ENCODE measurements around the gene MRPL39.

Gene MRPL39

GRCh38 chr21:25551569-25551968 lies 55.7 kb downstream of the MRPL39 start:
- Histone ChIP-seq H3K27me3 (ENCODE audit: insufficient read depth, poor library complexity, severe bottlenecking) (no peaks in the 10 kb centered on the region), H3K4me1 (ENCODE audit: insufficient read depth, poor library complexity, severe bottlenecking) (no peaks in the 10 kb centered on the region), H3K27ac (ENCODE audit: poor library complexity, severe bottlenecking) (no peak overlapping the region), H3K4me3 (ENCODE audit: severe bottlenecking) (no peak overlapping the region), H3K9me3 (ENCODE audit: severe bottlenecking) (no peaks in the 10 kb centered on the region), H3K36me3 (ENCODE audit: low read depth) (no peaks in the 10 kb centered on the region)
- ATAC-seq (ENCODE audit: low read depth) (no peak), DNase-seq (ENCODE audit: low spot score) (no peak)
- TF ChIP-seq CTCF (IDR thresholded peaks at IDR 0.05; ENCODE audit: poor library complexity, severe bottlenecking): no peak

- DNase-seq (ENCODE audit: low spot score): no peak
- no peaks in the 10 kb centered on the region for H3K4me1 ChIP-seq (ENCODE audit: insufficient read depth, poor library complexity, severe bottlenecking)
- H3K27ac ChIP-seq (ENCODE audit: poor library complexity, severe bottlenecking): no peak overlapping the region
- TF ChIP-seq CTCF (IDR thresholded peaks at IDR 0.05; ENCODE audit: poor library complexity, severe bottlenecking): no peak
- no peaks in the 10 kb centered on the region for H3K9me3 ChIP-seq (ENCODE audit: severe bottlenecking)
- ATAC-seq (ENCODE audit: low read depth): no peak
- no peaks in the 10 kb centered on the region for H3K27me3 ChIP-seq (ENCODE audit: insufficient read depth, poor library complexity, severe bottlenecking)
- no peak overlapping the region for H3K4me3 ChIP-seq (ENCODE audit: severe bottlenecking)
- no peaks in the 10 kb centered on the region for H3K36me3 ChIP-seq (ENCODE audit: low read depth)
Observed at GRCh38 chr21:25550352-25551120, 56.7 kb downstream of the MRPL39 start.

GRCh38 chr21:25541042-25541441 lies 66.2 kb downstream of the MRPL39 start:
- H3K4me3 ChIP-seq (ENCODE audit: severe bottlenecking): no peak overlapping the region
- no peak for DNase-seq (ENCODE audit: low spot score)
- no peaks in the 10 kb centered on the region for H3K36me3 ChIP-seq (ENCODE audit: low read depth)
- peaks cover 3% of the 10 kb centered on the region for H3K9me3 ChIP-seq (ENCODE audit: severe bottlenecking)
- no peaks in the 10 kb centered on the region for H3K4me1 ChIP-seq (ENCODE audit: insufficient read depth, poor library complexity, severe bottlenecking)
- no peaks in the 10 kb centered on the region for H3K27me3 ChIP-seq (ENCODE audit: insufficient read depth, poor library complexity, severe bottlenecking)
- no peak overlapping the region for H3K27ac ChIP-seq (ENCODE audit: poor library complexity, severe bottlenecking)
- TF ChIP-seq CTCF (IDR thresholded peaks at IDR 0.05; ENCODE audit: poor library complexity, severe bottlenecking): no peak
- no peak for ATAC-seq (ENCODE audit: low read depth)

- no peak for DNase-seq (ENCODE audit: low spot score)
- no peak for ATAC-seq (ENCODE audit: low read depth)
- Histone ChIP-seq H3K9me3 (ENCODE audit: severe bottlenecking) (peaks cover 3% of the 10 kb centered on the region), H3K27ac (ENCODE audit: poor library complexity, severe bottlenecking) (no peak overlapping the region), H3K36me3 (ENCODE audit: low read depth) (no peaks in the 10 kb centered on the region), H3K27me3 (ENCODE audit: insufficient read depth, poor library complexity, severe bottlenecking) (no peaks in the 10 kb centered on the region), H3K4me1 (ENCODE audit: insufficient read depth, poor library complexity, severe bottlenecking) (no peaks in the 10 kb centered on the region), H3K4me3 (ENCODE audit: severe bottlenecking) (no peak overlapping the region)
- no peak for TF ChIP-seq CTCF (IDR thresholded peaks at IDR 0.05; ENCODE audit: poor library complexity, severe bottlenecking)
Observed at GRCh38 chr21:25539606-25540005, 67.7 kb downstream of the MRPL39 start.

- H3K27ac ChIP-seq (ENCODE audit: poor library complexity, severe bottlenecking): no peak overlapping the region
- H3K27me3 ChIP-seq (ENCODE audit: insufficient read depth, poor library complexity, severe bottlenecking): no peaks in the 10 kb centered on the region
- no peak for TF ChIP-seq CTCF (IDR thresholded peaks at IDR 0.05; ENCODE audit: poor library complexity, severe bottlenecking)
- no peaks in the 10 kb centered on the region for H3K4me1 ChIP-seq (ENCODE audit: insufficient read depth, poor library complexity, severe bottlenecking)
- no peak overlapping the region for H3K4me3 ChIP-seq (ENCODE audit: severe bottlenecking)
- H3K9me3 ChIP-seq (ENCODE audit: severe bottlenecking): peaks cover 3% of the 10 kb centered on the region
- no peaks in the 10 kb centered on the region for H3K36me3 ChIP-seq (ENCODE audit: low read depth)
- DNase-seq (ENCODE audit: low spot score) (no peak), ATAC-seq (ENCODE audit: low read depth) (no peak)
Observed at GRCh38 chr21:25537174-25537573, 70.1 kb downstream of the MRPL39 start.

Data from RWPE2 (cell line).